IMR-90 (cell line): ENCODE results near the gene MARK4. TPM values are rescaled to one million over a fixed set of nuclear protein-coding genes. Genes with fewer than 3 reads are reported as not detected.
A peak's percentile ranks its signal among the peaks of the same experiment; 100 is the strongest.

ENCODE experiments used
- ATAC-seq: fragments of 200-7000 bp; cut with Tn5 transposase; 2 replicates; pipeline ENCODE4 v1.9.1; 2020; ENCODE audit warnings: low read depth, mild to moderate bottlenecking, moderate library complexity
- BruUV-seq: library from RNA; stranded (reverse); fragments of 400-500 nt; replicated peaks from 2 replicates; lab custom pipeline; 2021; lab: Mats Ljungman, UMichigan
- CTCF ChIA-PET: fragments of 300-600 bp; formaldehyde crosslinking; extraction: SDS; loops from one replicate; lab custom pipeline; 2021; ENCODE audit warnings: antibody characterized with exemption; lab: Yijun Ruan, JAX
- POLR2A ChIA-PET: fragments of 300-600 bp; sonication (Branson Sonifier 250); formaldehyde crosslinking; loops from one replicate; lab custom pipeline; 2022; ENCODE audit warnings: antibody characterized with exemption; ENCODE audit not compliant: unreplicated experiment; lab: Charles Lee
- DNase-seq: peaks from one replicate; pipeline ENCODE4 v3.0.0; 2013
- H2AFZ ChIP-seq: replicated peaks from 2 replicates; pipeline ENCODE3; 2013; ENCODE audit warnings: low read length, mild to moderate bottlenecking; ENCODE audit not compliant: poor library complexity
- H2AK5ac ChIP-seq: 2 replicates; pipeline ENCODE4 v1.6.1; 2013; ENCODE audit warnings: low read depth, low read length, inconsistent platforms
- H2AK9ac ChIP-seq: replicated peaks from 2 replicates; pipeline ENCODE3; 2013; ENCODE audit warnings: mild to moderate bottlenecking, low read depth, low read length, moderate library complexity; ENCODE audit not compliant: poor library complexity
- H2BK120ac ChIP-seq: 2 replicates; pipeline ENCODE4 v1.6.1; 2013; ENCODE audit warnings: low read depth, low read length, inconsistent platforms
- H2BK15ac ChIP-seq: 3 replicates; pipeline ENCODE4 v1.6.1; 2013; ENCODE audit warnings: low read depth, low read length, inconsistent platforms
- H2BK20ac ChIP-seq: 2 replicates; pipeline ENCODE4 v1.6.1; 2013; ENCODE audit warnings: low read depth, mild to moderate bottlenecking, inconsistent platforms, low read length, moderate library complexity
- H2BK5ac ChIP-seq: 2 replicates; pipeline ENCODE4 v1.6.1; 2013; ENCODE audit warnings: mild to moderate bottlenecking, low read depth, low read length, inconsistent platforms; ENCODE audit not compliant: poor library complexity, severe bottlenecking
- H3K14ac ChIP-seq: replicated peaks from 2 replicates; pipeline ENCODE4 v1.6.1; 2013; ENCODE audit warnings: low read depth, low read length, inconsistent platforms
- H3K18ac ChIP-seq: 2 replicates; pipeline ENCODE4 v1.6.1; 2013; ENCODE audit warnings: low read depth, low read length, control low read depth
- H3K23ac ChIP-seq: 2 replicates; pipeline ENCODE4 v1.6.1; 2013; ENCODE audit warnings: low read depth, low read length, inconsistent platforms
- H3K27ac ChIP-seq: 2 replicates; pipeline ENCODE4 v1.5.1; 2013; ENCODE audit warnings: mild to moderate bottlenecking, control low read depth, low read length; ENCODE audit not compliant: insufficient read depth
- H3K27me3 ChIP-seq: 2 replicates; pipeline ENCODE4 v1.6.1; 2013; ENCODE audit warnings: low read length; ENCODE audit not compliant: control insufficient read depth, insufficient read depth
- H3K36me3 ChIP-seq: 2 replicates; pipeline ENCODE4 v1.6.1; 2013; ENCODE audit warnings: low read length, mixed read lengths; ENCODE audit not compliant: control insufficient read depth, insufficient read depth
- H3K4ac ChIP-seq: 2 replicates; pipeline ENCODE4 v1.6.1; 2013; ENCODE audit warnings: low read depth, low read length, inconsistent platforms
- H3K4me1 ChIP-seq: 2 replicates; pipeline ENCODE4 v1.6.1; 2013; ENCODE audit warnings: low read length, mixed read lengths; ENCODE audit not compliant: control insufficient read depth, insufficient read depth
- H3K4me2 ChIP-seq: 2 replicates; pipeline ENCODE4 v1.6.1; 2013; ENCODE audit warnings: low read depth, mild to moderate bottlenecking, control low read depth, low read length, moderate library complexity
- H3K4me3 ChIP-seq: 2 replicates; pipeline ENCODE4 v1.5.1; 2013; ENCODE audit warnings: low read depth, mild to moderate bottlenecking, control low read depth, low read length, moderate library complexity; ENCODE audit not compliant: insufficient read depth
- H3K56ac ChIP-seq: 2 replicates; pipeline ENCODE4 v1.6.1; 2013; ENCODE audit warnings: low read length, inconsistent platforms; ENCODE audit not compliant: insufficient read depth; ENCODE audit errors: extremely low read depth
- H3K79me1 ChIP-seq, 2 experiments: 2 replicates each; pipeline ENCODE4 v1.6.1; 2013; ENCODE audit warnings: low read length in 2 of 2, inconsistent platforms in 1 of 2, low read depth in 1 of 2
- H3K9ac ChIP-seq: 2 replicates; pipeline ENCODE4 v1.6.1; 2013; ENCODE audit warnings: low read depth, low read length, control low read depth
- H3K9me1 ChIP-seq: 2 replicates; pipeline ENCODE4 v1.6.1; 2013; ENCODE audit warnings: low read length, inconsistent platforms; ENCODE audit not compliant: insufficient read depth
- H3K9me3 ChIP-seq: 2 replicates; pipeline ENCODE4 v1.6.1; 2013; ENCODE audit warnings: low read length; ENCODE audit not compliant: control insufficient read depth, insufficient read depth
- H4K20me1 ChIP-seq: 2 replicates; pipeline ENCODE4 v1.6.1; 2013; ENCODE audit warnings: low read length, inconsistent platforms; ENCODE audit not compliant: insufficient read depth
- H4K5ac ChIP-seq: 2 replicates; pipeline ENCODE4 v1.6.1; 2013; ENCODE audit warnings: mild to moderate bottlenecking, low read depth, low read length, control low read depth
- H4K8ac ChIP-seq, 2 experiments: 2 replicates each; pipeline ENCODE4 v1.6.1; 2013; ENCODE audit warnings: low read depth in 2 of 2, low read length in 2 of 2, control low read depth in 1 of 2, inconsistent platforms in 1 of 2
- H4K91ac ChIP-seq: 2 replicates; pipeline ENCODE4 v1.6.1; 2013; ENCODE audit warnings: low read depth, low read length, inconsistent platforms; ENCODE audit not compliant: insufficient read depth
- POLR2A ChIP-seq: IDR thresholded peaks from 2 replicates; pipeline ENCODE4 v1.6.1; 2012; ENCODE audit warnings: mild to moderate bottlenecking, low read depth, low read length
- RAD21 ChIP-seq: IDR thresholded peaks from 2 replicates; pipeline ENCODE4 v1.6.1; 2012; ENCODE audit warnings: low read length, improper control_type of control experiment
- USF2 ChIP-seq: fragments of 150-350 bp; IDR thresholded peaks from 2 replicates; pipeline ENCODE4 v1.6.1; 2017; ENCODE audit warnings: mild to moderate bottlenecking, antibody characterized with exemption, low read length, low read depth
- WGBS, 2 experiments: methylation state at CpG; one replicate each; pipeline versions ENCODE4 v1.1.5 to v1.1.7; 2013; ENCODE audit warnings: missing lambda C conversion rate in 2 of 2; ENCODE audit not compliant: insufficient read length in 1 of 2; ENCODE audit errors: extremely low coverage in 2 of 2; 5-methylcytosine and 5-hydroxymethylcytosine counted together
- dilution Hi-C: fragments of 300-500 bp; cut with HindIII; formaldehyde crosslinking; loops from one replicate; pipeline ENCODE4 v1.14.3; 2018; ENCODE audit warnings: low sequenced_read_pairs; ENCODE audit not compliant: unreplicated experiment
- in situ Hi-C: fragments of 300-500 bp; cut with MboI; formaldehyde crosslinking; loops from 3 replicates; pipeline ENCODE4 v1.14.3; 2019; ENCODE audit warnings: low sequenced_read_pairs, inconsistent platforms, mixed read lengths
- intact Hi-C: fragments of 100-400 bp; cut with micrococcal nuclease; formaldehyde crosslinking; loops from 2 replicates; pipeline ENCODE4 v1.10.0; 2022
- polyA plus RNA-seq, 3 experiments: library from polyadenylated mRNA; depleted of rRNA; stranded (reverse); fragments of >200 nt; gene quantifications; 2 replicates each; pipeline ENCODE4 v1.2.3, GENCODE V29; 2012; ENCODE audit warnings: low replicate concordance in 1 of 3
- total RNA-seq: library from RNA; depleted of rRNA; stranded (reverse); fragments of >200 nt; gene quantifications from 2 replicates; pipeline ENCODE4 v1.2.3, GENCODE V29; 2012

Gene MARK4
- total and polyA plus RNA-seq, 2 of the 4 experiments (the other 2 are of a cell fraction): 11.3 to 20.7 TPM

GRCh38 chr19:45304141-45304926 lies 53.3 kb downstream of the MARK4 start:
- H3K4ac ChIP-seq: no peak overlapping the region
- H4K5ac ChIP-seq: no peak overlapping the region
- no peak overlapping the region for H2BK5ac ChIP-seq
- H3K14ac ChIP-seq: no peak overlapping the region
- no peaks in the 10 kb centered on the region for H4K20me1 ChIP-seq
- H2BK20ac ChIP-seq: no peak overlapping the region
- no peak overlapping the region for H3K27ac ChIP-seq
- H3K9me3 ChIP-seq: 0 out of 2 replicates have a peak, but pooled peaks cover 2% of the 10 kb centered on the region
- no peak overlapping the region for H3K56ac ChIP-seq
- POLR2A ChIA-PET: no interaction called here
- no peak overlapping the region for H2AK9ac ChIP-seq
- H2AFZ ChIP-seq: no peak overlapping the region
- H4K8ac ChIP-seq: no peak overlapping the region
- ATAC-seq (peak; percentile 6; the same call in 1 of the 2 replicates), DNase-seq (no peak)
- WGBS, 2 experiments: 70% methylated on average over 4 of the region's 4 CpGs; no CpG with 5 or more reads in 1 of the 2 experiments
- H4K91ac ChIP-seq: no peak overlapping the region
- dilution Hi-C loops (no loop called here), in situ Hi-C loops (no loop called here), intact Hi-C loops (no loop called here)
- H3K23ac ChIP-seq: no peak overlapping the region; the same call in 1 of the 2 replicates
- no peaks in the 10 kb centered on the region for H3K27me3 ChIP-seq
- CTCF ChIA-PET: no interaction called here
- no TSS peak for BruUV-seq
- no peaks in the 10 kb centered on the region for H3K4me1 ChIP-seq
- H3K36me3 ChIP-seq: peaks cover 17% of the 10 kb centered on the region; the same call in 1 of the 2 replicates
- no peak for TF ChIP-seq RAD21
- no peak for TF ChIP-seq POLR2A
- peak; percentile 52; the same call in 1 of the 2 replicates for TF ChIP-seq USF2
- H2BK15ac ChIP-seq: no peak overlapping the region
- H2BK120ac ChIP-seq: no peak overlapping the region
- H3K4me2 ChIP-seq: no peak overlapping the region
- H3K9me1 ChIP-seq: peaks cover 5% of the 10 kb centered on the region; the same call in 1 of the 2 replicates
- H3K79me1 ChIP-seq: no peaks in the 10 kb centered on the region
- no peak overlapping the region for H3K18ac ChIP-seq
- H3K9ac ChIP-seq: no peak overlapping the region
- H3K4me3 ChIP-seq: no peak overlapping the region
- no peak overlapping the region for H2AK5ac ChIP-seq
